GM11168 (cell line): ENCODE results near the gene NXF1.

Experiments
- in situ Hi-C: fragments of 300-500 bp; cut with MboI; formaldehyde crosslinking; loops from one replicate; pipeline ENCODE4 v1.12.0; 2022; ENCODE audit warnings: low sequenced_read_pairs; ENCODE audit not compliant: unreplicated experiment

Gene NXF1

GRCh38 chr11:62747475-62748160 lies 57.6 kb downstream of the NXF1 start:
- in situ Hi-C loops: no loop called here
